HG03097 (cell line): ENCODE measurements around the gene KRT32.
A peak's percentile ranks its signal among the peaks of the same experiment; 100 is the strongest.

Experiments used
- ATAC-seq: cut with Tn5 transposase; IDR thresholded peaks from one replicate; pipeline ENCODE4 v1.9.1; 2021; ENCODE audit not compliant: unreplicated experiment, low FRiP score

The KRT32 gene

GRCh38 chr17:41466988-41467387, at the start of gene KRT32:
KRT32 (minus strand) TSS chr17:41467386; CDS start chr17:41467325, 61 bp downstream.
- ATAC-seq, result no peak

- no peak for ATAC-seq
Observed at GRCh38 chr17:41516830-41517283, 49.7 kb upstream of the KRT32 start.

- ATAC-seq, result no peak
Observed at GRCh38 chr17:41516147-41516829, 49.1 kb upstream of the KRT32 start.

GRCh38 chr17:41513168-41513547, 46.0 kb upstream of the KRT32 start:
- ATAC-seq, result no peak

GRCh38 chr17:41512546-41513167, 45.5 kb upstream of the KRT32 start:
- ATAC-seq, result no peak

GRCh38 chr17:41511716-41512115, 44.5 kb upstream of the KRT32 start:
- ATAC-seq, result no peak

GRCh38 chr17:41511116-41511515, 43.9 kb upstream of the KRT32 start:
- no peak for ATAC-seq

- ATAC-seq, result no peak
Observed at GRCh38 chr17:41510251-41511065, 43.3 kb upstream of the KRT32 start.

GRCh38 chr17:41507315-41507880, 40.2 kb upstream of the KRT32 start:
- ATAC-seq, result no peak

- no peak for ATAC-seq
Observed at GRCh38 chr17:41505809-41506767, 38.9 kb upstream of the KRT32 start.

- no peak for ATAC-seq
Observed at GRCh38 chr17:41505007-41505808, 38.0 kb upstream of the KRT32 start, which contains the start of gene KRT13. KRT13 (minus strand) TSS chr17:41505612; CDS start chr17:41505550, 62 bp downstream.

- no peak for ATAC-seq
Observed at GRCh38 chr17:41504246-41504977, 37.2 kb upstream of the KRT32 start.

- no peak for ATAC-seq
Observed at GRCh38 chr17:41503202-41503601, 36.0 kb upstream of the KRT32 start.

- no peak for ATAC-seq
Observed at GRCh38 chr17:41500131-41500911, 33.1 kb upstream of the KRT32 start.

GRCh38 chr17:41499714-41500113, 32.5 kb upstream of the KRT32 start:
- ATAC-seq, result no peak

GRCh38 chr17:41498276-41498675, 31.1 kb upstream of the KRT32 start:
- ATAC-seq, result no peak

- ATAC-seq, result peak; percentile 76
Observed at GRCh38 chr17:41496803-41497484, 29.8 kb upstream of the KRT32 start.
